Activated CD8-positive, alpha-beta memory T cell treated with anti-CD3 and anti-CD28 coated beads, Interleukin-2, amount 10 ng/mL, durations not matched to agents 7 days and 5 days (primary cell): Measurements from ENCODE around the gene GPC6. TPM values are rescaled to one million over a fixed set of nuclear protein-coding genes. Genes with fewer than 3 reads are reported as not detected.

Source experiments
- ATAC-seq: fragments of 150-1000 bp; cut with Tn5 transposase; one replicate; pipeline ENCODE4 v1.10.0; 2021; ENCODE audit warnings: moderate library complexity
- CTCF ChIA-PET: fragments of 350-600 bp; sonication (Branson Sonifier 250); formaldehyde crosslinking; loops from one replicate; lab custom pipeline; 2021; ENCODE audit warnings: antibody characterized with exemption; lab: Charles Lee
- DNase-seq: peaks from one replicate; pipeline ENCODE4 v3.0.0-alpha.2; 2020
- H3K27ac Mint-ChIP-seq: one replicate; pipeline ENCODE4 v1.8.0; 2021; ENCODE audit warnings: mild to moderate bottlenecking, mixed read lengths
- H3K27me3 Mint-ChIP-seq: one replicate; pipeline ENCODE4 v1.8.0; 2021; ENCODE audit warnings: mixed read lengths
- H3K36me3 Mint-ChIP-seq: one replicate; pipeline ENCODE4 v1.8.0; 2021; ENCODE audit warnings: mild to moderate bottlenecking, mixed read lengths
- H3K4me1 Mint-ChIP-seq: one replicate; pipeline ENCODE4 v1.8.0; 2021; ENCODE audit warnings: mixed read lengths
- H3K4me3 Mint-ChIP-seq: one replicate; pipeline ENCODE4 v1.8.0; 2021; ENCODE audit warnings: mild to moderate bottlenecking, moderate library complexity, mixed read lengths
- H3K9me3 Mint-ChIP-seq: one replicate; pipeline ENCODE4 v1.8.0; 2022; ENCODE audit warnings: low read depth, mixed read lengths
- total RNA-seq, 2 experiments: library from RNA; stranded (reverse); gene quantifications; one replicate each; pipeline ENCODE4 v1.2.3, GENCODE V29; 2021

Gene GPC6
- total RNA-seq, 2 experiments from 2014 or later: not detected

DNA sequence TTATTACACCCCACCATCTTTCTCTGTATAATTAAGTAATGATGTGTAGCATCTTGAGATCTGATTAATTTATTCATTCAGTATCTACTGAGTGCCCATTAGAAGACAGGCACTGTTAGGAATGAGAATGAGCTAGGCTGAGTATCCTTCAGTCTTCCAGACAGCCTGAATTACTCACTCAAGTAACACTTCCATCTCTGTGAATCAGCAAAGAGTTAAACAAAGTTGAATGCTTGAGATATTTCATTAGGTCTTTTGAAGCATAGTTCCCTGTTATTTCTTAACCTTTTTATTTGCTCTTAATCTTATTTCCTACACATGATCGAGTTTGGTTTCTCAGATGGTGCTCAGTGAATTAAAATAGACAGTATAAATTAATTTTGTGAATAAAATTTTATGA lies 839.1 kb downstream of the GPC6 start:
- H3K27me3 Mint-ChIP-seq: no peaks in the 10 kb centered on the region
- ATAC-seq (no peak), DNase-seq (no peak)
- CTCF ChIA-PET: no interaction called here
- H3K36me3 Mint-ChIP-seq: no peaks in the 10 kb centered on the region
- H3K9me3 Mint-ChIP-seq: no peaks in the 10 kb centered on the region
- H3K27ac Mint-ChIP-seq: no peak overlapping the region
- no peaks in the 10 kb centered on the region for H3K4me1 Mint-ChIP-seq
- H3K4me3 Mint-ChIP-seq: no peak overlapping the region

DNA sequence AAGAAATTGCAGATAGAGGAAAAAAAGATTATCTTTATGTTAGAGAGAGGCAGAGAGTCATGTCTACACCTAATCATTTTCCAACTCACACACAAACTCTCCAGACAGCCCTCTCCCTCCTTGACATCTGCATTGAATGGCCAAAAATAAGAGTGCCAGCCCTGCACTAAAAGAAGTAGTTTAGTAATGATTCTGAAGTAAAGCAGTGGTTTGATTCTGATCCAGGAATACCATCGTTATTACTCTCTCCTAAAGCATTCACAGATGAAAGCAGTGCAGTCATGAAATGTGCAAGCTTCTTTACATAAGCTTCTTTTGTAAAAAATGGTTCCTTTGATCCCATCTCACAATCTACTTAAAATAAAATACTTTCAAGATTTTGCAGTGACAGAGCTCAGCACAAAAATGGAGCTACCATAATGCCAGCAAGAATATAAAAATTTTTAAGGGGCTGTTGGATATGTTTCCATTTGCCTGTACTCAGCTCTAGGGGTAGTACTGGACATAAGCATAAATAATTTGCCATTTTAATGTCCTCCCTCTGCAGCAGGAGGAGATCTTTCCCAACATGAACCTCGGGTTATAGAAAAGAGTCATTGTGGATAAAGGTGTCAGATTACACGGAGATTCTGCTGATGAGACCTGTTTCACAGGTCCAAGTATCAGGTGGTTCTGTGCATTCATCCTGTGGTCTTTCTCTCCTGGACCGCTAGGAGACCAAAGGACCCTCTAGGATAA lies 846.6 kb downstream of the GPC6 start:
- H3K9me3 Mint-ChIP-seq: no peaks in the 10 kb centered on the region
- H3K4me3 Mint-ChIP-seq: no peak overlapping the region
- H3K27me3 Mint-ChIP-seq: no peaks in the 10 kb centered on the region
- no peak overlapping the region for H3K27ac Mint-ChIP-seq
- DNase-seq: no peak
- CTCF ChIA-PET: no interaction called here
- H3K36me3 Mint-ChIP-seq: no peaks in the 10 kb centered on the region
- ATAC-seq: no peak
- no peaks in the 10 kb centered on the region for H3K4me1 Mint-ChIP-seq

DNA sequence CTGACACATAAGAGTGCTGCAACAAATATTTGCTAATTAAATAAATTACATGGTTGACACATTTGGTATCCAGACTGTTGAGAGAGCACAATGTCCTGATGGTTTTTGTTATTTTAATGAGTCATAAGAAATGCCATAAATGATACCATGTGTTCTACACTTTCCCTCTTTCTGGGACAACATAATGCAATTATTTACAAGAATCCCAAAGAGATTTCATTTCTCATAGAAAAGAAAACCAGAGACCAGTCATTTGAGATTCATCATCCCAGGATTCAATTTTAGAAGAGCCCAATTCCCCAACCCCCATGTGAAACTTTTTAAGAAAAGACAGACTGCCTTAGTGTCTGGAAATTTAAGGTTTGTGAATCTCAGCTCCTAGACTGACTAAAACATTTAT lies 853.3 kb downstream of the GPC6 start:
- Mint-ChIP-seq H3K9me3 (no peaks in the 10 kb centered on the region), H3K4me1 (no peaks in the 10 kb centered on the region), H3K27ac (no peak overlapping the region), H3K36me3 (no peaks in the 10 kb centered on the region), H3K27me3 (peaks cover 3% of the 10 kb centered on the region), H3K4me3 (no peak overlapping the region)
- DNase-seq: no peak
- CTCF ChIA-PET: no interaction called here
- no peak for ATAC-seq

DNA sequence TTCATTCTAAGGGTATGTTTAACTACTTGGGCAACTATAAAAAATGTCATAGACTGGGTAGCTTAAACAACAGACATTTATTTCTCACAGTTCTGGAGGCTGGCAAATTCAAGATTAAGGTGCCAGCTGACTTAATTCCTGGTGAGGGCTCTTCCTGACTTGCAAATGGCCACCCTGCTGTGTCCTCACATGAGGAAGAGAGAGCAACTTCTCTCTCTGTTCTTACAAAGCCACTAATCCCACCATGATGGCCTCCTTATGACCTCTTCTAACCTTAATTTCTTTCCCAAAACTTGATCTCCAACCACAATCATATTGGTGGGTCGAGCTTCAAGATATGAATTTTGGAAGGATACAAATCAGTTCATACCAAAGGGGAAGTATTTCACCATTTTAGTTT lies 853.9 kb downstream of the GPC6 start:
- CTCF ChIA-PET: no interaction called here
- no peaks in the 10 kb centered on the region for H3K36me3 Mint-ChIP-seq
- H3K27ac Mint-ChIP-seq: no peak overlapping the region
- DNase-seq: no peak
- H3K27me3 Mint-ChIP-seq: peaks cover 3% of the 10 kb centered on the region
- H3K9me3 Mint-ChIP-seq: no peaks in the 10 kb centered on the region
- H3K4me1 Mint-ChIP-seq: no peaks in the 10 kb centered on the region
- H3K4me3 Mint-ChIP-seq: no peak overlapping the region
- no peak for ATAC-seq

DNA sequence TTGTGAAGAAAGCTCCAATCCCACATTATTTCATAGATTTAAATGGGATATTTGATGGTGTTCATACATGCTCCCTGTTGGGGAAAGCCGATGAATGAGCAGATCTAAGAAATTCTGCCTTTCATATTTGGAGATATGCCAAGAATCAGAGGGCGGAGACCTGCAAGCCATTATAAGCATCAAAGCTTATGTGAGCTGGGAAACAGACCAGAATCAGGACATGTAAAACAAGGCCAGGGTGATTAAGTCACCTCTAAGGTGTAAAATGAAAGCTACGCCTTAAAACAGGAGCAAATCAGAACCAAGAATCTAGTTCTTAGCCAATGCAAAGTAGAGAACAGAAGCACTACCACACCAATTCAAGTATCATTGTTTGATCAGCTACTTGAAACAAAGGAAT lies 860.5 kb downstream of the GPC6 start:
- no peak for ATAC-seq
- no peaks in the 10 kb centered on the region for H3K36me3 Mint-ChIP-seq
- no peaks in the 10 kb centered on the region for H3K27me3 Mint-ChIP-seq
- no peak overlapping the region for H3K4me3 Mint-ChIP-seq
- DNase-seq: no peak
- CTCF ChIA-PET: no interaction called here
- H3K4me1 Mint-ChIP-seq: no peaks in the 10 kb centered on the region
- H3K9me3 Mint-ChIP-seq: no peaks in the 10 kb centered on the region
- no peak overlapping the region for H3K27ac Mint-ChIP-seq

DNA sequence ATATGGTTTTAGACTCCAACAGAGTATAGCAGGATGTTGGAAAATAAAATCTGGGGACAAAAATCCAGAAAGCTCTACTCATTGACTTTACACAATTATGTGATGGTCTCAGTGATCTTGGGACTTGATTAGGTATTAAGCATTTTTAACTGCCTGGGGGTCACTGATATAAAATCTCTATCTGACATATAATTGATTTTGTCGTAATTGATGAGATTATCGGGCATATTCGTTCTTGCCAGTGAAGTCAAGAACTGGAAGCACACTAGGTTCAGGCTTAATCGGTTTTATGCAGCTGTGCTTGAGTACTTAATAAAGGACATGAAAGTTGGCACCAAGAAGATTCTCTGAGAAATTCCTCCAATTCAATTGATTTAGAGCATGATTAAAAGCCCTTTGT lies 862.1 kb downstream of the GPC6 start:
- ATAC-seq (no peak), DNase-seq (no peak)
- H3K4me3 Mint-ChIP-seq: no peak overlapping the region
- no peaks in the 10 kb centered on the region for H3K36me3 Mint-ChIP-seq
- H3K4me1 Mint-ChIP-seq: no peaks in the 10 kb centered on the region
- CTCF ChIA-PET: no interaction called here
- H3K27me3 Mint-ChIP-seq: no peaks in the 10 kb centered on the region
- no peak overlapping the region for H3K27ac Mint-ChIP-seq
- H3K9me3 Mint-ChIP-seq: no peaks in the 10 kb centered on the region

DNA sequence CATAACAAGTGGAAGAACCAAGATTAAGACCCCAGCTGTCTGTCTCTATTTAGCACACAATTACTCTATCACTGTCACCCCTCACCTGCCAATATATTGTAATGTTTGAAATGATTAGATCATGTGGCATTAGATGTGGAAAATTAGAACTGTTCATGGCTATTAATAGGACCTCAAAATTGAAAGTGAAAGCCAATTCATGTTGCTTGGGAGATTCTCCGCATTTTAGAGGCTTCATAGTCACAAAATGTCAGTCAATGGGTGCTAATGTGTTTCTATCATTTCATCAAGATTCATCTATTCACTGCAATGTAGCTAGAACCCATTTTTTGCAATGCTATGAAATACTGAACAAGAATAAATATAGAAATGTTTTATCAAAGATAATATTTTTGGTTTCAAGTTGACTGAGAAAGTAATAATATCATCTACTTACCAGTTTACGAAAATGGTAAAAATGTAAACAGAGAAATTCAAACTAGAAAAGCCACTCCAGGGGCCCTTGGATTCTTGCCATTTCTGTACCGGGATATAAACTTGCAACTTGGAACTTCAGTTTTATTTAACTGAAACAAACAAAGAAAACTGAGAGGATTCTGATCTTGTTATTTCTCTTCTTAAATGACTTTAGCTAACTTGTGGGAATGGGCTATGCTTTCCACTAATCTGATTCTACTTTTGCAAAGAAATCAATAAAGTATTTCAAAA lies 864.3 kb downstream of the GPC6 start:
- CTCF ChIA-PET: no interaction called here
- Mint-ChIP-seq H3K36me3 (no peaks in the 10 kb centered on the region), H3K27me3 (no peaks in the 10 kb centered on the region), H3K4me1 (no peaks in the 10 kb centered on the region), H3K27ac (no peak overlapping the region), H3K4me3 (no peak overlapping the region), H3K9me3 (no peaks in the 10 kb centered on the region)
- DNase-seq (no peak), ATAC-seq (no peak)

DNA sequence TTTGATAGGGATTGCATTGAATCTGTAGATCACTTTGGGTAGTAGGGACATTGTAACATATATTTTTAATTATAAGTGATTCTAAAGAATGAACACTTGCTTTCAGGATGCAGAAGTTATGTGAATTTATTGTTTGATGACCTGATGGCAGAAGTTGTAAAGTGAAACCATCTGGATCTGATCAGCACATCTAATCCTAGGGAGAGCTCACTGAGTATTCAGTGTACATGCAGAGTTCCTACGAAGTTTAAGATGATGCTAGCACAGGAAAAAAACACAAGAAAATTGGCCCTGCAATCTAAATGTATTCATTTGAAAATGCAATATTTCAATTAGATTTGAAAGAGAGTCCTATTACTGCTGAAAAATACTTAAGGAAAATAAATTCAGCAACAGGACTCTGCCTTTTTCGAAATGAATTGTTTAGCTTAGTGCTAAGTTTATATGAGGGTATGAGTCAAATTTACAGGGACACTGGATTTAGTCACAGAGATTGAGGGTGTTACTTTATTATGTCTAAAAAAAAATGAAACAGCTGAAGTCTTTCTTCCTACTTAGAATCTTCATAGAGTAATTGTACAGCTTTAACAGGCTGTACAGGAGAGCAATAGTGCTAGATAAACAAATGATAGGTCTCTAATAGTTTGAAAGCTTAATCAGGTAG lies 867.2 kb downstream of the GPC6 start:
- no peaks in the 10 kb centered on the region for H3K27me3 Mint-ChIP-seq
- no peak overlapping the region for H3K27ac Mint-ChIP-seq
- no peak overlapping the region for H3K4me3 Mint-ChIP-seq
- DNase-seq (no peak), ATAC-seq (no peak)
- H3K4me1 Mint-ChIP-seq: no peaks in the 10 kb centered on the region
- no peaks in the 10 kb centered on the region for H3K9me3 Mint-ChIP-seq
- CTCF ChIA-PET: interaction anchor here (0.9 kb wide), 1 partner anchor 267 kb away, joined by 3 read pairs; no protein-coding TSS in a partner anchor
- H3K36me3 Mint-ChIP-seq: no peaks in the 10 kb centered on the region

DNA sequence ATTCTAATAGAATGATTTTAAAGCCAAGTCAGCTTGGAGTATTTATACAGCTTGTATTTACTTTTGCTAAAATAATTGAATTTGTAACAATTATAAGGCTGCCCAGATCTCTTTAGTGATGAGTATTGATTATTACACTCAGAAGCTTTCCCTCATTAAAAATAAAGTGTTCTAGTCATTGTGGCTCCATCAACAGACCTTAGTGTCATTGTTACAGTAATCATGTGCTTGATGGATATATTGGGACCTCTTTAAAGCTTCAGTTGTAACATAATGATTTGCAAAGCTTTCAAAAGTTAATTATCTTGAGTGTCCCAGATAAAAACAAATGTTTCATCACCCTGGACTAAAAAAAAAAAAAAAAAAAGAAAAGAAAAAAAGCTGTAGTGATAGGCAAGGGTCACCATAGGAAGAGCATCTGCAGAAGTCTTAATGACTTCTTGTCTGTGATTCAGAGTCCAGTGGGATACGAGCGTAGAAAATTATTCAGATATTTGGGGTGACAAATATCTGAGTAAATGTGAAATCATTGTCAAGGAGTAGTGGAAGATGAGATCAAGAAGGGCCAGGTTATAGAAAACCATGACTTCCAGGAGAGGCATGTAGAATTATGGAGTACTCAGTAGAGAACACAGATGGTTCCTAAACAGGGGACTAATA lies 883.2 kb downstream of the GPC6 start:
- Mint-ChIP-seq H3K27me3 (peaks cover 3% of the 10 kb centered on the region), H3K27ac (no peak overlapping the region), H3K4me1 (no peaks in the 10 kb centered on the region), H3K9me3 (peaks cover 2% of the 10 kb centered on the region), H3K36me3 (no peaks in the 10 kb centered on the region), H3K4me3 (no peak overlapping the region)
- ATAC-seq (no peak), DNase-seq (no peak)
- CTCF ChIA-PET: no interaction called here

DNA sequence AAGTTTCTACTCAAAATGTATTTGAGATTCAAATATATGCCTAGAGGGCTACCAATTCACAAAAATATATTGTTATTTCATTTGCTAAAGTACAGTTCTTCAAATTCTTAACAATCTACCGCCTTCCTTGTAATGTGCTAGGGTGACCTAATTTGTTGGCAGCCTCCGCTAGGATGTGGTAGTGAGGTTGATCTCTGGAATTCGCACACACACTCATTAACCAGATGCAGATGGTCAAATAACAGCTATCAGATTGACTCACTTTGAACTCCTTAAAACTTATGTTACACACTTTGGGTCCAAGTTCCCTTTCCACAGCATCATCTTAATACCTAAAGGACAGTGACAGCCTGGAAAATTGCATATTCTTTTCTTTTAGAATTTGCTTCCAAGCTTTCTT lies 885.6 kb downstream of the GPC6 start:
- H3K4me1 Mint-ChIP-seq: no peaks in the 10 kb centered on the region
- DNase-seq: no peak
- no peak overlapping the region for H3K4me3 Mint-ChIP-seq
- no peak overlapping the region for H3K27ac Mint-ChIP-seq
- H3K27me3 Mint-ChIP-seq: peaks cover 3% of the 10 kb centered on the region
- CTCF ChIA-PET: no interaction called here
- no peaks in the 10 kb centered on the region for H3K9me3 Mint-ChIP-seq
- H3K36me3 Mint-ChIP-seq: no peaks in the 10 kb centered on the region
- ATAC-seq: no peak

DNA sequence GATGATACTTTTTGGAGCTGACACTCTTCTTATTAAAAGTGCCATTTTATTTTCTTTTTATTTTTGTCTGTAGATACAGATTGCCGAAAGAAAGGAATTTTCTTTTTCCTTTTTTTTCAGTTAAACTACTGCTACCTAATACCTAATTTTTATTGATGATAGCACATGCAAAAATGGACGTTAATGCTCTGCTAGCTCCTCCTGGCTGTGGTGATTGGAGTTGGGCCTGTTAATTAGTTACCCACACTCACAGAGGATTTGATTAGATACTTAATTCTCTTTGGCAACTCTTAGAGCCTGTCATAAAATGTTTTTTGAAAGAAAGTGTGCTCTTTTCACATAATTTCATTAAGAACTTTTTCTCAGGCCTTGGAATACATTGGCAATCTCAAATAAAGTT lies 886.1 kb downstream of the GPC6 start:
- Mint-ChIP-seq H3K36me3 (no peaks in the 10 kb centered on the region), H3K9me3 (no peaks in the 10 kb centered on the region), H3K27me3 (peaks cover 3% of the 10 kb centered on the region), H3K4me3 (no peak overlapping the region), H3K27ac (no peak overlapping the region), H3K4me1 (no peaks in the 10 kb centered on the region)
- ATAC-seq (no peak), DNase-seq (no peak)
- CTCF ChIA-PET: no interaction called here

DNA sequence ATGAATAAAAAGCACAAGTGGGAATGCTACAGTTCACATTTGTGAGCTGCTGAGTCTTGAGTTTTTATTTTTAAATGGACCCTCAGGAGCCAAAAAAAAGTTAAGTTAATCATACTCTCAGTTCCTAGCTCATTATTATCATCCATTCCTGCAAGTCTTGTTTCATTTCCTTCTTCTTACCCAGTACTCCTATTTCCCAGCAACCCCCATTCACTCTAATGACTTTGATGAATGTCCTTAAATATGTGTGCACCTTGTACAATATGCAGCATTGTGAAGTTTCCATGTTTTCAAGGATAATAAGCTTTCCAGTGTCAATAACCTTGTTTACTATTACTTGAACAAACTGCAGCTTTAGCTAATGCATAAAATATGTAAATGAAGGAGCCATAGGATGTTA lies 886.6 kb downstream of the GPC6 start:
- Mint-ChIP-seq H3K9me3 (no peaks in the 10 kb centered on the region), H3K4me1 (no peaks in the 10 kb centered on the region), H3K36me3 (no peaks in the 10 kb centered on the region), H3K27me3 (peaks cover 5% of the 10 kb centered on the region), H3K27ac (no peak overlapping the region), H3K4me3 (no peak overlapping the region)
- CTCF ChIA-PET: no interaction called here
- ATAC-seq (no peak), DNase-seq (no peak)

DNA sequence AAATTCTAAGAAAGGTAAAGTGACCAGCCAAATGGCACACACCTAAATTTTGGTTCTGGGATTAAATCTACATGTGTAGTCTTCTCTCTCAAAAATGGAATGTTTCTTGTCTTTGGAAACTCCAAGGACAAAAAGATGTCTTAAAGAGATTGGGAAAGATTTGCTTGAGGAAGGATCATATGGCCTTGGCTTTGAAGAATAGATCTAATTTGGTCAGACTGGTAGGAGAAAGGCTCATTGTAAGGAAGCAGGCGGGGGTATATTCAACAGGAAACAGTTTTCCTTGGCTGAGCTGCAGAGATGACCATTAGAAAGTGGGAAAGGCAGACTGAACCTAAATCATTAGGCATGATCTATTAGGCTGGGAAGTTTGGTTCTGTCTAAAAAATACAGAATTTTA lies 887.6 kb downstream of the GPC6 start:
- Mint-ChIP-seq H3K9me3 (no peaks in the 10 kb centered on the region), H3K27ac (no peak overlapping the region), H3K36me3 (no peaks in the 10 kb centered on the region), H3K4me1 (no peaks in the 10 kb centered on the region), H3K27me3 (peaks cover 9% of the 10 kb centered on the region), H3K4me3 (no peak overlapping the region)
- ATAC-seq (no peak), DNase-seq (no peak)
- CTCF ChIA-PET: interaction anchor here (1.6 kb wide), 1 partner anchor 16 kb away, joined by 4 read pairs; no protein-coding TSS in a partner anchor
